Chondrocyte (in vitro differentiated cells): ENCODE measurements around the gene WDR27. TPM values are rescaled to one million over a fixed set of nuclear protein-coding genes. Genes with fewer than 3 reads are reported as not detected.
A peak's percentile ranks its signal among the peaks of the same experiment; 100 is the strongest.

ENCODE experiments used
- DNase-seq: peaks from one replicate; pipeline ENCODE4 v3.0.0; 2021; ENCODE audit warnings: mixed read lengths, low spot score
- H3K27ac Mint-ChIP-seq: one replicate; pipeline ENCODE4 v1.8.0; 2021; ENCODE audit warnings: mild to moderate bottlenecking, moderate library complexity, mixed read lengths; ENCODE audit not compliant: unreplicated experiment
- H3K27me3 Mint-ChIP-seq: 2 replicates; pipeline ENCODE4 v1.8.0; 2021; ENCODE audit warnings: low read depth, mixed read lengths
- H3K36me3 Mint-ChIP-seq: 2 replicates; pipeline ENCODE4 v1.8.0; 2021; ENCODE audit warnings: low read depth, mixed read lengths
- H3K4me1 Mint-ChIP-seq: 2 replicates; pipeline ENCODE4 v1.8.0; 2021; ENCODE audit warnings: low read depth, mild to moderate bottlenecking, mixed read lengths
- H3K4me3 Mint-ChIP-seq: one replicate; pipeline ENCODE4 v1.8.0; 2021; ENCODE audit warnings: mild to moderate bottlenecking, moderate library complexity, mixed read lengths; ENCODE audit not compliant: unreplicated experiment
- H3K9me3 Mint-ChIP-seq: 2 replicates; pipeline ENCODE4 v1.8.0; 2021; ENCODE audit warnings: low read depth, mixed read lengths
- CTCF ChIP-seq: fragments of 200-600 bp; sonication (generic); IDR thresholded peaks from 2 replicates; pipeline ENCODE4 v1.5.0; 2021; ENCODE audit warnings: antibody characterized with exemption, mild to moderate bottlenecking, moderate library complexity
- total RNA-seq: library from RNA; stranded (reverse); gene quantifications from 3 replicates; pipeline ENCODE4 v1.2.1, GENCODE V29; 2021

Gene WDR27
- total RNA-seq, 1 donor from 2014 or later, result 24.9 TPM

- TF ChIP-seq CTCF, result no peak
- H3K27me3 Mint-ChIP-seq, result no peaks in the 10 kb centered on the region
- no peak for DNase-seq
- no peak overlapping the region for H3K27ac Mint-ChIP-seq
- no peak overlapping the region for H3K4me3 Mint-ChIP-seq
- peaks cover 32% of the 10 kb centered on the region for H3K36me3 Mint-ChIP-seq
- H3K4me1 Mint-ChIP-seq, result peaks cover 3% of the 10 kb centered on the region
- no peaks in the 10 kb centered on the region for H3K9me3 Mint-ChIP-seq
Observed at GRCh38 chr6:169660751-169661390, 41.0 kb downstream of the WDR27 start.

GRCh38 chr6:169659820-169660610, 41.8 kb downstream of the WDR27 start:
- no peak for DNase-seq
- H3K36me3 Mint-ChIP-seq, result peaks cover 30% of the 10 kb centered on the region
- H3K4me3 Mint-ChIP-seq, result no peak overlapping the region
- TF ChIP-seq CTCF, result no peak
- peaks cover 9% of the 10 kb centered on the region for H3K4me1 Mint-ChIP-seq
- no peaks in the 10 kb centered on the region for H3K9me3 Mint-ChIP-seq
- H3K27ac Mint-ChIP-seq, result no peak overlapping the region
- H3K27me3 Mint-ChIP-seq, result no peaks in the 10 kb centered on the region

- no peak overlapping the region for H3K27ac Mint-ChIP-seq
Observed at GRCh38 chr6:169657284-169657610, 44.6 kb downstream of the WDR27 start.

GRCh38 chr6:169656546-169657283, 45.1 kb downstream of the WDR27 start:
- no peak for DNase-seq
- Mint-ChIP-seq H3K4me1 (peaks cover 6% of the 10 kb centered on the region), H3K27me3 (no peaks in the 10 kb centered on the region), H3K27ac (no peak overlapping the region), H3K9me3 (no peaks in the 10 kb centered on the region), H3K36me3 (peaks cover 20% of the 10 kb centered on the region), H3K4me3 (peak overlapping the region; percentile 12)
- TF ChIP-seq CTCF, result no peak

More at GRCh38 chr6:169657284-169657610, 44.6 kb downstream of the WDR27 start:
- no peak for TF ChIP-seq CTCF
- Mint-ChIP-seq H3K9me3 (no peaks in the 10 kb centered on the region), H3K27me3 (no peaks in the 10 kb centered on the region), H3K4me3 (no peak overlapping the region), H3K4me1 (peaks cover 6% of the 10 kb centered on the region), H3K36me3 (peaks cover 19% of the 10 kb centered on the region)
- no peak for DNase-seq

- no peaks in the 10 kb centered on the region for H3K27me3 Mint-ChIP-seq
- TF ChIP-seq CTCF, result peak; percentile 66
- H3K9me3 Mint-ChIP-seq, result no peaks in the 10 kb centered on the region
- H3K36me3 Mint-ChIP-seq, result peaks cover 18% of the 10 kb centered on the region
- peak overlapping the region; percentile 76 for H3K27ac Mint-ChIP-seq
- DNase-seq, result no peak
- peak overlapping the region; percentile 78 for H3K4me3 Mint-ChIP-seq
- H3K4me1 Mint-ChIP-seq, result peaks cover 6% of the 10 kb centered on the region
Observed at GRCh38 chr6:169654598-169655391, 47.0 kb downstream of the WDR27 start.
